Body of pancreas (tissue), 4 donors: Measurements from ENCODE around the gene DCUN1D5. TPM values are rescaled to one million over a fixed set of nuclear protein-coding genes. Genes with fewer than 3 reads are reported as not detected.
A peak's percentile ranks its signal among the peaks of the same experiment; 100 is the strongest.

Experiments
- ATAC-seq: fragments of 150-250 bp; one replicate; pipeline ENCODE4 v1.9.1; 2016
- DNase-seq, 4 donors: peaks; one replicate each; pipeline ENCODE4 v3.0.0-alpha.2; 2019
- H3K27ac ChIP-seq, 4 donors: fragments of 200-600 bp; sonication (generic); 1 replicate in 3 of 4; 2 replicates in 1 of 4; pipeline versions ENCODE4 v1.5.1 to v1.6.1; 2016 to 2019; ENCODE audit warnings: mild to moderate bottlenecking in 1 of 4, mixed read lengths in 1 of 4, moderate library complexity in 1 of 4
- H3K27me3 ChIP-seq, 2 donors: fragments of 200-600 bp; sonication (generic); one replicate each; pipeline ENCODE4 v1.6.0; 2016; ENCODE audit warnings: mild to moderate bottlenecking in 1 of 2
- H3K36me3 ChIP-seq, 2 donors: fragments of 200-600 bp; sonication (generic); replicated peaks in 1 of 2; 2 replicates each; pipeline ENCODE4 v1.5.1; 2016; ENCODE audit warnings: low read depth in 2 of 2; ENCODE audit not compliant: insufficient read depth in 1 of 2
- H3K4me1 ChIP-seq: fragments of 200-600 bp; sonication (generic); one replicate; pipeline ENCODE4 v1.6.0; 2016
- H3K4me3 ChIP-seq, 2 donors: fragments of 200-600 bp; sonication (generic); 1 replicate in 1 of 2; 2 replicates in 1 of 2; pipeline ENCODE4 v1.5.1; 2016 to 2019
- H3K9me3 ChIP-seq, 3 donors: fragments of 200-600 bp; sonication (generic); 1 replicate in 2 of 3; 2 replicates in 1 of 3; pipeline ENCODE4 v1.5.1; 2016
- POLR2A ChIP-seq, 3 donors: fragments of 450-650 bp; IDR thresholded peaks; one replicate each; pipeline ENCODE4 v1.6.1; 2016; ENCODE audit warnings: antibody characterized with exemption in 3 of 3, mild to moderate bottlenecking in 2 of 3
- WGBS, 2 donors: methylation state at CpG; one replicate each; pipeline ENCODE4 v1.1.5; 2017; 5-methylcytosine and 5-hydroxymethylcytosine counted together
- intact Hi-C: fragments of 100-400 bp; cut with DNase I; formaldehyde crosslinking; loops from one replicate; pipeline ENCODE4 v1.15.1; 2023
- total RNA-seq, 2 donors: library from RNA; depleted of rRNA; stranded (reverse); fragments of >200 nt; gene quantifications; one replicate each; pipeline ENCODE4 v1.1.0, GENCODE V29; 2016
- TF ChIP-seq, protein P1 (sequence below), 7 experiments: fragments of 450-650 bp in 4 of 7; fragments of 200-600 bp in 3 of 7; sonication (generic) in 3 of 7; IDR thresholded peaks; one replicate each; pipeline ENCODE4 v1.5.1; 2016 to 2019; ENCODE audit warnings: antibody characterized with exemption in 7 of 7

DCUN1D5 gene
- total RNA-seq, 2 donors from 2014 or later, result 16.6 to 70.5 TPM

DNA sequence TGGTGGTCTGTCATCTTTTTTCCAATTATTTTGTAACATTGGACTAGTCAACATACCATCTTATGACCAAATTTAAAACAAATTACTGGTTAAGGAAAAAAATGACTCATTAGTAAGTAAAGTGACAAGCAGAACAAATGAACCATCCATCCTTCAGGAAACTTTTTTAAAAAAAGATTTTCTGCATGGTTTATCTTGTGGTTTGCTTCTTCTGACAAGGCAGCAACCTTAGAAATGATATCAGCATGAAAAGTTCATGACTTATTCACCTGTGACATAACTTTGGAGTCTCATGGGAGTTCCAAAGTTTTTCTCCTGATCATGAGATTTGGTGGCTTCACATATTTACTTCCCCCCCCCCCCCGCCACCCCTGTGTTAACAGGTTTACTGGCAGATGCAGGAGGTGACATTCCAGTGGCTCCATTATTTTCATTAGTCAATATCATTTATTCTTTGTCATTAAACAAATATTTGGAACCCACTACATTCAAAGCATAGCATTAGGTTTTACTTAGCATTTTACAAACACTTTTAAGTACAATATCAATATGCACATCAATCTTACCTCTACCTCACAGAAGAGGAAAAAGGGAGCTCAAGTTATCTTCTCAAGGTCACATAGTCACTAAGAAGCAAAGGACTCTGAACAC, 40.7 kb downstream of the DCUN1D5 start:
- TF ChIP-seq POLR2A (IDR thresholded peaks at IDR 0.05), result no peak
- TF ChIP-seq, protein P1, sequence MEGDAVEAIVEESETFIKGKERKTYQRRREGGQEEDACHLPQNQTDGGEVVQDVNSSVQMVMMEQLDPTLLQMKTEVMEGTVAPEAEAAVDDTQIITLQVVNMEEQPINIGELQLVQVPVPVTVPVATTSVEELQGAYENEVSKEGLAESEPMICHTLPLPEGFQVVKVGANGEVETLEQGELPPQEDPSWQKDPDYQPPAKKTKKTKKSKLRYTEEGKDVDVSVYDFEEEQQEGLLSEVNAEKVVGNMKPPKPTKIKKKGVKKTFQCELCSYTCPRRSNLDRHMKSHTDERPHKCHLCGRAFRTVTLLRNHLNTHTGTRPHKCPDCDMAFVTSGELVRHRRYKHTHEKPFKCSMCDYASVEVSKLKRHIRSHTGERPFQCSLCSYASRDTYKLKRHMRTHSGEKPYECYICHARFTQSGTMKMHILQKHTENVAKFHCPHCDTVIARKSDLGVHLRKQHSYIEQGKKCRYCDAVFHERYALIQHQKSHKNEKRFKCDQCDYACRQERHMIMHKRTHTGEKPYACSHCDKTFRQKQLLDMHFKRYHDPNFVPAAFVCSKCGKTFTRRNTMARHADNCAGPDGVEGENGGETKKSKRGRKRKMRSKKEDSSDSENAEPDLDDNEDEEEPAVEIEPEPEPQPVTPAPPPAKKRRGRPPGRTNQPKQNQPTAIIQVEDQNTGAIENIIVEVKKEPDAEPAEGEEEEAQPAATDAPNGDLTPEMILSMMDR (IDR thresholded peaks at IDR 0.05), result no peak
- intact Hi-C loops, result no loop called here
- no peak for DNase-seq

DNA sequence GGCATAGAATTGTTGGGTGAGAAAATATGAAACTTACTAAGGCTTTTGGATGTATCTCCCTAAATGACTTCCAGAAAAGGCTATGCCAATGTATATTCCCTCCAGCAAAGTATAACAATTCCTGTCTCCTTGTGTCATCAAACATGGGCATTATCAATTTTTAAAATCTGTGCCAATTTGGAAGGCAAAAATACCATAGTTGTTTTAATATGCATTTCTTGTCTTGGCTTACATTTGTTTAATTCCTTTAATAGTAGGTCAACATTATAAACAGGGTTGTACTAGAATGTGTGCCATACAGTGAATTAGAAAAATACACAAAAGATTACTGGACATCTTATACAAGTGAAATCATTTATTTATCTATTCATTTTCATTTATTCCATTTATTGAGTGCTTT, 41.6 kb downstream of the DCUN1D5 start:
- intact Hi-C loops, result no loop called here
- TF ChIP-seq, protein P1 (IDR thresholded peaks at IDR 0.05), result no peak
- no peak for TF ChIP-seq POLR2A (IDR thresholded peaks at IDR 0.05)
- Histone ChIP-seq H3K4me1 (no peaks in the 10 kb centered on the region), H3K27ac (no peak overlapping the region), H3K36me3 (no peaks in the 10 kb centered on the region), H3K27me3 (no peaks in the 10 kb centered on the region), H3K4me3 (no peak overlapping the region), H3K9me3 (no peaks in the 10 kb centered on the region)
- DNase-seq (no peak), ATAC-seq (no peak)

More for the DNA sequence above, 40.7 kb downstream of the DCUN1D5 start:
- Histone ChIP-seq H3K4me3 (no peak overlapping the region), H3K27me3 (no peaks in the 10 kb centered on the region), H3K4me1 (no peaks in the 10 kb centered on the region), H3K9me3 (no peaks in the 10 kb centered on the region), H3K36me3 (no peaks in the 10 kb centered on the region), H3K27ac (no peak overlapping the region)
- 87 to 96% methylated on average over 1 of the region's 1 CpG for WGBS, 2 donors
- ATAC-seq, result no peak

DNA sequence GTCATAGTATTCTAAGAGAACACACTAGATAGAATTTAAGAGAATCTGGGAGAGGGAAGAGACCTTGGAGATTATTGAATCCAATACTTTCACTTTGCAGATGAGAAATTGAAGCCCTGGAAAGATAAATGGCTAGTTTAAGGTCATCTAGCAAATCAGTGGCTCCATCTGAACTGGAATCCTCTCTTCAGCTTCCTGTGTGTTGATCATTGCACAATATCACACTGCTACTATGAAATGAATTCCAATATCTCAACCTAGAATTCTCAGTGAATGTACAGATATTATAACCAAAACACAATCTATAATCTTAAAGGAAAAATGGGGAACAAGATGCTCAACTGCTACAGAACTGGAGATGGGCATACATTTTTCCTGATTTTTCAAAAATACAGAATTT, 44.1 kb downstream of the DCUN1D5 start:
- intact Hi-C loops, result no loop called here
- no peaks in the 10 kb centered on the region for H3K9me3 ChIP-seq
- no peak for DNase-seq
- ATAC-seq, result no peak
- H3K4me3 ChIP-seq, result no peak overlapping the region
- peaks cover 16% of the 10 kb centered on the region for H3K4me1 ChIP-seq
- TF ChIP-seq POLR2A (IDR thresholded peaks at IDR 0.05), result no peak
- TF ChIP-seq, protein P1 (IDR thresholded peaks at IDR 0.05), result no peak
- no peaks in the 10 kb centered on the region for H3K36me3 ChIP-seq
- no peaks in the 10 kb centered on the region for H3K27me3 ChIP-seq
- H3K27ac ChIP-seq, result no peak overlapping the region

DNA sequence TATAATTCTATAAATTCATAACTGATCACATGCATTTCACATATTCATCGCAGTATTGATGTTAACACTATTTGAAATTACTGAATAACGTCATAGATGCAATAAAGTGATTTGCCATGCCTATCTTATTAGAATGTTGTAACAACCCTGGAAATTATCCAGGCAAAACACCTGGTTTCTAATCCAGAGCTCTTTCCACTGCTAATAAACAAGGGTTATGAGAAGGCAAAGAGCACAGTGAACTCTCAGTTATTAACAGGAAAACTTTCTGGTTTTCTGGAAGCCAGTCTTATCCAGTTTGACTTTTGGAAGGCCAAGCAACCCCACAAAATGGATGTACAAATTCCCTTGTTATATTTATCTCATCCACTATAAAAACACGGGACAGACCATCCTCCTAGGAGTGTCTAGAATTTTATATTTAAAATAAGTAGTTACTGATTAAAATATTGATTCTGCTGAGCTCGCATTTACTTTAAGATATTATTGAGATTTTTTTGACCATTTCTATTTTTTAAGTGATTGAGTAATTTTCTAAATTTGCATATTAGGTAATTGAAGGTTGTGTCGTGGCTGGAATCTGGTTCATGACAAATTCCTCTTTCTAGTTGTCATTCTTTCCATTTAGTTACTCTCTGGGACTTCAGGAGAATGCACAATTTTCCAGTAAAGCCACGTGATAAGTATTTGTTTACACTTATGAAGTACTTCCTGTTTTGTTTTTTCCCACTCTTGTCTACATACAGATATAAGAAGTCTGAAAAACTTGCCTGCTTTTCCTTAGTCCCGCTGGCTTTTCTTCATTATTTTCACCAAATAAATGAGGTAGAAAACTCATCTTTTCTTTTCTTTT, 47.9 kb downstream of the DCUN1D5 start:
- WGBS, 2 donors, result 29 to 34% methylated on average over 7 of the region's 7 CpGs
- peak in 1 of 4 donors; percentile 32 for DNase-seq
- ATAC-seq, result peak; percentile 89
- Histone ChIP-seq H3K36me3 (no peaks in the 10 kb centered on the region), H3K27me3 (no peaks in the 10 kb centered on the region), H3K27ac (peak overlapping the region in 3 of 4 donors; percentile 55 to 74 (median 55)), H3K4me3 (no peak overlapping the region), H3K9me3 (no peaks in the 10 kb centered on the region), H3K4me1 (peaks cover 16% of the 10 kb centered on the region)
- intact Hi-C loops, result no loop called here
- TF ChIP-seq POLR2A (IDR thresholded peaks at IDR 0.05), result no peak
- TF ChIP-seq, protein P1 (IDR thresholded peaks at IDR 0.05), result no peak
